Measurements from ENCODE around the gene ZNF641.

Gene ZNF641

DNA sequence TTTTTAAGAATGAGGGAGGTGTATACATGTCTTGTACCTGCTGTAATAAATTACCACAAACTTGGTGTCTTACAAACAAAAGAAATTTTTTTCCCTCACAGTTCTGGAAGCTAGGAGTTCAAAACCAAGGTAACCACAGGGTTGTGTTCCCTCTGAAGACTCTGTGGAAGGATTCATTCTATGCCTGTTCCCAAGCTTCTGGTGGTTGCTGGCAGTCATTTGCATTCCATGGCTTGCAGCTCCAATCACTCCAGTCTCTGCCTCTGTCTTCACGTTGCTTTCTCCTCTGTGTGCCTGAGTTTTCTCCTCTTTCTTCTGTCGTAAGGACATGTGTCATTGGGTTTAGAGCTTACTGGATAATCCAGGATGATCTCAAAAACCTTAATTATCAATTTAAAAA is 15.4 kb upstream of the ZNF641 start:
- Histone ChIP-seq H3K27ac (no peak overlapping the region), H3K4me2 (ENCODE audit: low read length) (no peak overlapping the region), H3K4me1 (peaks cover 3% of the 10 kb centered on the region), H3K36me3 (ENCODE audit: control insufficient read depth, insufficient read depth, low read length) (no peaks in the 10 kb centered on the region), H3K27me3 (ENCODE audit: control insufficient read depth, insufficient read depth, low read length) (no peaks in the 10 kb centered on the region), H3K79me2 (no peaks in the 10 kb centered on the region), H3K9ac (no peak overlapping the region), H2AFZ (no peak overlapping the region), H3K4me3 (ENCODE audit: low read depth, low read length) (no peak overlapping the region), H3K9me3 (ENCODE audit: control insufficient read depth, low read length) (no peaks in the 10 kb centered on the region)
- no peak for TF ChIP-seq CTCF (IDR thresholded peaks at IDR 0.05)

- Histone ChIP-seq H2AFZ (no peak overlapping the region), H3K9me3 (ENCODE audit: control insufficient read depth, low read length) (no peaks in the 10 kb centered on the region), H3K79me2 (no peaks in the 10 kb centered on the region), H3K4me2 (ENCODE audit: low read length) (no peak overlapping the region), H3K4me1 (peaks cover 3% of the 10 kb centered on the region), H3K9ac (no peak overlapping the region), H3K27me3 (ENCODE audit: control insufficient read depth, insufficient read depth, low read length) (no peaks in the 10 kb centered on the region), H3K36me3 (ENCODE audit: control insufficient read depth, insufficient read depth, low read length) (no peaks in the 10 kb centered on the region), H3K27ac (no peak overlapping the region), H3K4me3 (ENCODE audit: low read depth, low read length) (no peak overlapping the region)
- TF ChIP-seq CTCF (IDR thresholded peaks at IDR 0.05), result no peak
Observed at GRCh38 chr12:48361664-48362339, 11.1 kb upstream of the ZNF641 start.

- H3K4me2 ChIP-seq (ENCODE audit: low read length), result no peak overlapping the region
- no peak for TF ChIP-seq CTCF (IDR thresholded peaks at IDR 0.05)
- H3K27ac ChIP-seq, result no peak overlapping the region
- H3K36me3 ChIP-seq (ENCODE audit: control insufficient read depth, insufficient read depth, low read length), result no peaks in the 10 kb centered on the region
- H3K79me2 ChIP-seq, result no peaks in the 10 kb centered on the region
- H2AFZ ChIP-seq, result no peak overlapping the region
- no peaks in the 10 kb centered on the region for H3K27me3 ChIP-seq (ENCODE audit: control insufficient read depth, insufficient read depth, low read length)
- H3K4me1 ChIP-seq, result no peaks in the 10 kb centered on the region
- H3K4me3 ChIP-seq (ENCODE audit: low read depth, low read length), result no peak overlapping the region
- H3K9me3 ChIP-seq (ENCODE audit: control insufficient read depth, low read length), result no peaks in the 10 kb centered on the region
- H3K9ac ChIP-seq, result no peak overlapping the region
Observed at GRCh38 chr12:48358937-48359513, 8.3 kb upstream of the ZNF641 start.

DNA sequence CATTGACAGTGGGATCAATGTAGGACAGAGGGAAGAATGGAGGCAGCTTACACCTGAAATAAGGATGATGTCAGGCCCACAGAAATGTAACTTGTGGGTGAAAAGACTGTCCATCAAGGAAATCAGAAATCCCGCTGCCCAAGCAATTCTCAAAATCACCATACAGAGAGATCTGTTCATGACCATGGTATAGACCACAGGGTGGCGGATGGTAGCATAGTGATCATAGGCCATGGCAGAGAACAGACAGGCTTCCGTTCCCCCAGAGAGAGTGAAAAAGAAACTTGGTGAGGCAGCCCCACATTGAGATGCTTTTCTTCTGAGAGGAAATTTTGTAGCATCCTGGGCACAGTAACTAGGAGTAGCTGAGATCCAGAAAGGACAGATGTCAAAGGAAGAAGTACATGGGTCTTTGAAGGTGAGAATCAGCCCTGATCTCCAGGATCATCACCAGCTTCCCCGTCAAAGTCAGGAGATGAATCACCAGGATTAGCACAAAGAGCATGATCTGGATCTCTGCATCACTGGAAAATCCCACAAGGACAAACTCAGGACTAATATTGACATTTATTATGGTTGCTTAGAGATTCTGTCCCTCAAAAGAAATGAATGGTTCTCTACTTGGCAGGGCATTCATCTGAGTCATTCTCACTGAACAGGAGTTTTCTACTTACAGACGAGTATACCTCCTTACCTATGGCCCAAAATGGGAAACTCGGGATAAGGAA is 5.5 kb upstream of the ZNF641 start:
- Histone ChIP-seq H3K9ac (no peak overlapping the region), H3K36me3 (ENCODE audit: control insufficient read depth, insufficient read depth, low read length) (no peaks in the 10 kb centered on the region), H3K27ac (no peak overlapping the region), H3K79me2 (no peaks in the 10 kb centered on the region), H2AFZ (no peak overlapping the region), H3K4me2 (ENCODE audit: low read length) (no peak overlapping the region), H3K4me1 (peaks cover 3% of the 10 kb centered on the region), H3K4me3 (ENCODE audit: low read depth, low read length) (no peak overlapping the region), H3K27me3 (ENCODE audit: control insufficient read depth, insufficient read depth, low read length) (no peaks in the 10 kb centered on the region), H3K9me3 (ENCODE audit: control insufficient read depth, low read length) (no peaks in the 10 kb centered on the region)
- no peak for TF ChIP-seq CTCF (IDR thresholded peaks at IDR 0.05)
